OCI-LY1 (cell line): ENCODE data around the gene OPN3.

Source experiments
- EZH2 ChIP-seq: fragments of 200-600 bp; sonication (generic), shearing (Covaris generic); IDR thresholded peaks from 2 replicates; pipeline ENCODE4 v1.8.0; 2017; ENCODE audit warnings: borderline replicate concordance, mixed run types, mild to moderate bottlenecking, antibody characterized with exemption, low read length, moderate library complexity, mixed read lengths
- TF ChIP-seq, protein P1 (sequence below): fragments of 200-600 bp; sonication (generic), shearing (Covaris generic); IDR thresholded peaks from 2 replicates; pipeline ENCODE4 v1.5.1; 2017; ENCODE audit warnings: mild to moderate bottlenecking, antibody characterized with exemption, low read length, moderate library complexity, mixed read lengths

DNA sequence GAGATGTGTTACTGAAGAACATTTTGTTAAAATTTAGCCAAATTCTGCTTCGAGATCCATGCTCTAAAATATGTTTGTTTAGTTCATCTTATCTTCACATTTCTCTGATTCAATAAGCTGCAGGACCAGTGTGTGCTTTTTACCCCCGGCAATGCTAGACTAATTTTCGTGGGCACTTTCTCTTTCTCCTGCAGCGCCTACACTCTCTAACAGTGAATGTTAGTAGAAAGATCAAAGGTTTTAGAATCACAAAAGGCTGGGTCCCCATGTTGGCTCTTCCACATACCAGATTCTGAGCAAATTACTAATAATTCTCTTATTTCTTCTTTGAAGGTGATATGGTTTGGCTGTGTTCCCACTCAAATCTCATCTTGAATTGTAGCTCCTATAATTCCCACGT is 8.5 kb downstream of the OPN3 start:
- TF ChIP-seq, protein P1, sequence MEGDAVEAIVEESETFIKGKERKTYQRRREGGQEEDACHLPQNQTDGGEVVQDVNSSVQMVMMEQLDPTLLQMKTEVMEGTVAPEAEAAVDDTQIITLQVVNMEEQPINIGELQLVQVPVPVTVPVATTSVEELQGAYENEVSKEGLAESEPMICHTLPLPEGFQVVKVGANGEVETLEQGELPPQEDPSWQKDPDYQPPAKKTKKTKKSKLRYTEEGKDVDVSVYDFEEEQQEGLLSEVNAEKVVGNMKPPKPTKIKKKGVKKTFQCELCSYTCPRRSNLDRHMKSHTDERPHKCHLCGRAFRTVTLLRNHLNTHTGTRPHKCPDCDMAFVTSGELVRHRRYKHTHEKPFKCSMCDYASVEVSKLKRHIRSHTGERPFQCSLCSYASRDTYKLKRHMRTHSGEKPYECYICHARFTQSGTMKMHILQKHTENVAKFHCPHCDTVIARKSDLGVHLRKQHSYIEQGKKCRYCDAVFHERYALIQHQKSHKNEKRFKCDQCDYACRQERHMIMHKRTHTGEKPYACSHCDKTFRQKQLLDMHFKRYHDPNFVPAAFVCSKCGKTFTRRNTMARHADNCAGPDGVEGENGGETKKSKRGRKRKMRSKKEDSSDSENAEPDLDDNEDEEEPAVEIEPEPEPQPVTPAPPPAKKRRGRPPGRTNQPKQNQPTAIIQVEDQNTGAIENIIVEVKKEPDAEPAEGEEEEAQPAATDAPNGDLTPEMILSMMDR: no peak
- no peak for TF ChIP-seq EZH2
